SK-N-SH treated with all-trans-retinoic acid at 6 μM for 48 hours (cell line): ENCODE results near the gene SART1.

Experiments
- ATAC-seq: fragments of 200-7000 bp; cut with Tn5 transposase; 3 replicates; pipeline ENCODE4 v1.9.1; 2020; ENCODE audit warnings: mild to moderate bottlenecking, moderate library complexity
- ARNTL ChIP-seq: fragments of 450-650 bp; formaldehyde crosslinking; IDR thresholded peaks from 2 replicates; pipeline ENCODE4 v1.5.0; 2020; ENCODE audit warnings: low read depth, mild to moderate bottlenecking, moderate library complexity, borderline replicate concordance
- BACH2 ChIP-seq: fragments of 250-450 bp; sonication (Bioruptor Pico); IDR thresholded peaks from 2 replicates; pipeline ENCODE4 v1.9.0; 2021; ENCODE audit warnings: mild to moderate bottlenecking, borderline replicate concordance
- CSDC2 ChIP-seq: fragments of 250-450 bp; sonication (Bioruptor Pico); IDR thresholded peaks from 2 replicates; pipeline ENCODE4 v1.5.0; 2020; ENCODE audit warnings: mild to moderate bottlenecking, moderate library complexity
- GLIS3 ChIP-seq: fragments of 250-450 bp; sonication (Bioruptor Pico); IDR thresholded peaks from 2 replicates; pipeline ENCODE4 v1.5.0; 2020; ENCODE audit warnings: mild to moderate bottlenecking, moderate library complexity
- ISL1 ChIP-seq: fragments of 250-450 bp; sonication (Bioruptor Pico); IDR thresholded peaks from 2 replicates; pipeline ENCODE4 v2.1.2; 2022; ENCODE audit warnings: mild to moderate bottlenecking, moderate library complexity
- PPARA ChIP-seq: fragments of 250-450 bp; sonication (Bioruptor Pico); IDR thresholded peaks from 2 replicates; pipeline ENCODE4 v1.5.0; 2020; ENCODE audit warnings: mild to moderate bottlenecking, borderline replicate concordance
- SNAI2 ChIP-seq: fragments of 250-450 bp; sonication (Bioruptor Pico); IDR thresholded peaks from 2 replicates; pipeline ENCODE4 v1.5.0; 2020; ENCODE audit warnings: mild to moderate bottlenecking, moderate library complexity
- TCF4 ChIP-seq: fragments of 250-450 bp; sonication (Bioruptor Pico); IDR thresholded peaks from 2 replicates; pipeline ENCODE4 v1.8.0; 2021; ENCODE audit warnings: mild to moderate bottlenecking, moderate library complexity, borderline replicate concordance
- TOX ChIP-seq: fragments of 250-450 bp; sonication (Bioruptor Pico); IDR thresholded peaks from 2 replicates; pipeline ENCODE4 v1.8.0; 2021; ENCODE audit warnings: mild to moderate bottlenecking, moderate library complexity, borderline replicate concordance
- ZFP3 ChIP-seq: fragments of 250-450 bp; sonication (Bioruptor Pico); IDR thresholded peaks from 2 replicates; pipeline ENCODE4 v1.5.0; 2020; ENCODE audit warnings: mild to moderate bottlenecking, moderate library complexity
- ZNF565 ChIP-seq: fragments of 450-650 bp; formaldehyde crosslinking; conservative IDR thresholded peaks from 2 replicates; pipeline ENCODE4 v1.5.0; 2020; ENCODE audit warnings: low read depth, mild to moderate bottlenecking, moderate library complexity
- ZNF8 ChIP-seq: fragments of 450-650 bp; formaldehyde crosslinking; IDR thresholded peaks from 2 replicates; pipeline ENCODE4 v1.5.0; 2020; ENCODE audit warnings: mild to moderate bottlenecking, moderate library complexity
- TF ChIP-seq, protein P1 (sequence below): fragments of 250-450 bp; sonication (Bioruptor Pico); IDR thresholded peaks from 2 replicates; pipeline ENCODE4 v1.5.0; 2020; ENCODE audit warnings: mild to moderate bottlenecking, moderate library complexity
- TF ChIP-seq, protein P2 (sequence below): fragments of 250-450 bp; sonication (Bioruptor Pico); IDR thresholded peaks from 2 replicates; pipeline ENCODE4 v1.5.1; 2020; ENCODE audit warnings: low read depth, mild to moderate bottlenecking, moderate library complexity
- TF ChIP-seq, protein P3 (sequence below): fragments of 250-450 bp; sonication (Bioruptor Pico); IDR thresholded peaks from 2 replicates; pipeline ENCODE4 v1.5.1; 2021; ENCODE audit warnings: mild to moderate bottlenecking, moderate library complexity

SART1 gene, protein sequence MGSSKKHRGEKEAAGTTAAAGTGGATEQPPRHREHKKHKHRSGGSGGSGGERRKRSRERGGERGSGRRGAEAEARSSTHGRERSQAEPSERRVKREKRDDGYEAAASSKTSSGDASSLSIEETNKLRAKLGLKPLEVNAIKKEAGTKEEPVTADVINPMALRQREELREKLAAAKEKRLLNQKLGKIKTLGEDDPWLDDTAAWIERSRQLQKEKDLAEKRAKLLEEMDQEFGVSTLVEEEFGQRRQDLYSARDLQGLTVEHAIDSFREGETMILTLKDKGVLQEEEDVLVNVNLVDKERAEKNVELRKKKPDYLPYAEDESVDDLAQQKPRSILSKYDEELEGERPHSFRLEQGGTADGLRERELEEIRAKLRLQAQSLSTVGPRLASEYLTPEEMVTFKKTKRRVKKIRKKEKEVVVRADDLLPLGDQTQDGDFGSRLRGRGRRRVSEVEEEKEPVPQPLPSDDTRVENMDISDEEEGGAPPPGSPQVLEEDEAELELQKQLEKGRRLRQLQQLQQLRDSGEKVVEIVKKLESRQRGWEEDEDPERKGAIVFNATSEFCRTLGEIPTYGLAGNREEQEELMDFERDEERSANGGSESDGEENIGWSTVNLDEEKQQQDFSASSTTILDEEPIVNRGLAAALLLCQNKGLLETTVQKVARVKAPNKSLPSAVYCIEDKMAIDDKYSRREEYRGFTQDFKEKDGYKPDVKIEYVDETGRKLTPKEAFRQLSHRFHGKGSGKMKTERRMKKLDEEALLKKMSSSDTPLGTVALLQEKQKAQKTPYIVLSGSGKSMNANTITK

DNA sequence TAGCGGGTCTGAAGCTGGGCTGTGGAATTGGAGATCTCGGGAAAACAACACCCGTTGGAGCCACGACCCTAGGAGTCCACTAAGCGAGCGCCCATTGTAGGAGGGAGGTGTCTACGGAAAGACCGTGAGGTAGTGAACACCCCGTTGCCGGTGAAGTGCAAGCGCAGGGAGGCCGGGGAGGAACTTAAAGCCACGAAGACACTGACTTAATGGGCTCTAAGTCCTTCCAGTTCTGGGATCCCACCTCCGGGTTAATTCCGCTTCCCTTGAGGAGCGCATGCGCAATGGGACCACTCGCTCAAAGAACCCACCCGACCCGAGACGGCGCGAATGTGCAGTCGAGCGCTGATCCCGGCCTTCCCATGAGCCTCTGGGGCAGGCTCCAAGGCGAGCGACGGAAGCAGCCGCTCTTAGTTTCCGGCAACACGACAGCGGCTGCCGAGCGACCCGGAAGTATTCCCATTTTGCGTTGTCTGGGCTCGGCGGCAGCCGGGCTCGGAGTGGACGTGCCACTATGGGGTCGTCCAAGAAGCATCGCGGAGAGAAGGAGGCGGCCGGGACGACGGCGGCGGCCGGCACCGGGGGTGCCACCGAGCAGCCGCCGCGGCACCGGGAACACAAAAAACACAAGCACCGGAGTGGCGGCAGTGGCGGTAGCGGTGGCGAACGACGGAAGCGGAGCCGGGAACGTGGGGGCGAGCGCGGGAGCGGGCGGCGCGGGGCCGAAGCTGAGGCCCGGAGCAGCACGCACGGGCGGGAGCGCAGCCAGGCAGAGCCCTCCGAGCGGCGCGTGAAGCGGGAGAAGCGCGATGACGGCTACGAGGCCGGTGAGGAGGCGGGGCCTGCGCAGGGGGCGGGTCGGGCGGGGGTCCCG, at the start of gene SART1:
SART1 (plus strand) TSS at position 468 of the 874 bp plus-strand sequence; CDS start at position 515, 47 bp downstream.
- TF ChIP-seq, protein P1, sequence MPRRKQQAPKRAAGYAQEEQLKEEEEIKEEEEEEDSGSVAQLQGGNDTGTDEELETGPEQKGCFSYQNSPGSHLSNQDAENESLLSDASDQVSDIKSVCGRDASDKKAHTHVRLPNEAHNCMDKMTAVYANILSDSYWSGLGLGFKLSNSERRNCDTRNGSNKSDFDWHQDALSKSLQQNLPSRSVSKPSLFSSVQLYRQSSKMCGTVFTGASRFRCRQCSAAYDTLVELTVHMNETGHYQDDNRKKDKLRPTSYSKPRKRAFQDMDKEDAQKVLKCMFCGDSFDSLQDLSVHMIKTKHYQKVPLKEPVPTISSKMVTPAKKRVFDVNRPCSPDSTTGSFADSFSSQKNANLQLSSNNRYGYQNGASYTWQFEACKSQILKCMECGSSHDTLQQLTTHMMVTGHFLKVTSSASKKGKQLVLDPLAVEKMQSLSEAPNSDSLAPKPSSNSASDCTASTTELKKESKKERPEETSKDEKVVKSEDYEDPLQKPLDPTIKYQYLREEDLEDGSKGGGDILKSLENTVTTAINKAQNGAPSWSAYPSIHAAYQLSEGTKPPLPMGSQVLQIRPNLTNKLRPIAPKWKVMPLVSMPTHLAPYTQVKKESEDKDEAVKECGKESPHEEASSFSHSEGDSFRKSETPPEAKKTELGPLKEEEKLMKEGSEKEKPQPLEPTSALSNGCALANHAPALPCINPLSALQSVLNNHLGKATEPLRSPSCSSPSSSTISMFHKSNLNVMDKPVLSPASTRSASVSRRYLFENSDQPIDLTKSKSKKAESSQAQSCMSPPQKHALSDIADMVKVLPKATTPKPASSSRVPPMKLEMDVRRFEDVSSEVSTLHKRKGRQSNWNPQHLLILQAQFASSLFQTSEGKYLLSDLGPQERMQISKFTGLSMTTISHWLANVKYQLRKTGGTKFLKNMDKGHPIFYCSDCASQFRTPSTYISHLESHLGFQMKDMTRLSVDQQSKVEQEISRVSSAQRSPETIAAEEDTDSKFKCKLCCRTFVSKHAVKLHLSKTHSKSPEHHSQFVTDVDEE (CRISPR knock-in tag), result no peak
- 0 out of 2 replicates have a peak, but pooled peaks have one; percentile 15 for TF ChIP-seq ZNF8
- ATAC-seq, result peak; percentile 96

DNA sequence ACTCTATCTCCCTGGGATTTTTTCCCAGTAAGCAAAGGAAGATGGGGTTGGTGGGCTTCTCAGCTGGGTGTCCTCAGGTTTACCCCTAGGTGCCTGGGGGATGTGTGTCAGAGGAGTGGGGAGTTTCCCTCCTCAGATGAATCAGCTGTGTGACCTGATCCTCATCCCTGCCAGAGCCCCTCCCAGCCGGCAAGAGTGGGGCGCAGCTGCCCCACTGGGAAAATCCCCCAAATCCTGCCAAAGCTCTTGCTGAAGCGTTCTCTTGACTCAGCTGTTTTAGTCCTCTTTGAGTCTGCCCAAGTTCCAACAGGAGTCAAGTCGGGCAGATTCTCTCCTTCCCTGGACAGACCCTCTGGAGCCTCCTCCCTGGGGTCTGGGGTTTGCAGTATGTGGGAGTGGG, 48.7 kb upstream of the SART1 start:
- ATAC-seq, result no peak
- TF ChIP-seq TCF4 (CRISPR knock-in tag) (no peak), TOX (no peak), BACH2 (no peak), ZFP3 (CRISPR knock-in tag) (no peak), GLIS3 (CRISPR knock-in tag) (no peak), PPARA (CRISPR knock-in tag) (no peak), CSDC2 (no peak)
- TF ChIP-seq, protein P2, sequence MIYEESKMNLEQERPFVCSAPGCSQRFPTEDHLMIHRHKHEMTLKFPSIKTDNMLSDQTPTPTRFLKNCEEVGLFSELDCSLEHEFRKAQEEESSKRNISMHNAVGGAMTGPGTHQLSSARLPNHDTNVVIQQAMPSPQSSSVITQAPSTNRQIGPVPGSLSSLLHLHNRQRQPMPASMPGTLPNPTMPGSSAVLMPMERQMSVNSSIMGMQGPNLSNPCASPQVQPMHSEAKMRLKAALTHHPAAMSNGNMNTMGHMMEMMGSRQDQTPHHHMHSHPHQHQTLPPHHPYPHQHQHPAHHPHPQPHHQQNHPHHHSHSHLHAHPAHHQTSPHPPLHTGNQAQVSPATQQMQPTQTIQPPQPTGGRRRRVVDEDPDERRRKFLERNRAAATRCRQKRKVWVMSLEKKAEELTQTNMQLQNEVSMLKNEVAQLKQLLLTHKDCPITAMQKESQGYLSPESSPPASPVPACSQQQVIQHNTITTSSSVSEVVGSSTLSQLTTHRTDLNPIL, result no peak
- TF ChIP-seq, all 23 proteins: peak for 0

DNA sequence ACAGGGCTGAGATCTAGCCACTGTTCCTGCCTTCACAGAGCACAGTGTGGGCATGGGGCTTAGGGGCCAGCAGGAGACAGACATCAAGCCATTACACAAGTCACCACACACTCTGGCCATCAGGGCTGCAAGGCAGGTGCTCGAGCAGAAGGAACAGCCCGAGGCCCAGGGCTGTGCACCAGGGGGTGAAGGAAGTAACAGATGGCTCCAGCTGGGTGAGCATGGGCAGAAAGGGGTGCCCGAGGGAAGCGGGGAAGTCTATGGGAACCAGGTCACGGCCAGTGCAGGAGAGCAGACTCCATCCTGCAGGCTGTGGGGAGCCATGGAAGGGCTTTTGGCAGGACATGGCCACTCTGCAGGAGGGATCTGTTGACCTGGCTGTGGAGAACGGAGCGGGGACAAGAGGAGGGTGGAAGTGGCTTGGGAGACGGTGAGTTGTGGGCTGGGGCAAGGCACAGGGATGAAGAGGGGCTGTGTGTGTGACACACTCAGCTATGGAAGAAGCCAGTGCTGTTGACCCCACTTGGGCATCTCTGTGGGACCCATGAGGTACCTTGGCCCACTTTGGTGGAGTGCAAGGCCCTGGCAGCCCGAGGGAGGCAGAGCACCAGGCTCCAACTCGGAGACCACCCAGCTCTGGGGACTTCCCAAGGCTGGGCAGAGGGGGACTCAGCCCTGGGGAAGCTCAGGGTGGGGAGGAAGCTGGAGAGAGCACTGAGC, 46.3 kb upstream of the SART1 start:
- ATAC-seq, result peak; percentile 2
- TF ChIP-seq ISL1 (CRISPR knock-in tag), result no peak
- 0 out of 2 replicates have a peak, but pooled peaks have one; percentile 17 for TF ChIP-seq CSDC2
- 0 out of 2 replicates have a peak, but pooled peaks have one; percentile 6 for TF ChIP-seq ZFP3 (CRISPR knock-in tag)
- TF ChIP-seq, protein P1 (CRISPR knock-in tag), result no peak
- TF ChIP-seq SNAI2, result no peak
- TF ChIP-seq, protein P3, sequence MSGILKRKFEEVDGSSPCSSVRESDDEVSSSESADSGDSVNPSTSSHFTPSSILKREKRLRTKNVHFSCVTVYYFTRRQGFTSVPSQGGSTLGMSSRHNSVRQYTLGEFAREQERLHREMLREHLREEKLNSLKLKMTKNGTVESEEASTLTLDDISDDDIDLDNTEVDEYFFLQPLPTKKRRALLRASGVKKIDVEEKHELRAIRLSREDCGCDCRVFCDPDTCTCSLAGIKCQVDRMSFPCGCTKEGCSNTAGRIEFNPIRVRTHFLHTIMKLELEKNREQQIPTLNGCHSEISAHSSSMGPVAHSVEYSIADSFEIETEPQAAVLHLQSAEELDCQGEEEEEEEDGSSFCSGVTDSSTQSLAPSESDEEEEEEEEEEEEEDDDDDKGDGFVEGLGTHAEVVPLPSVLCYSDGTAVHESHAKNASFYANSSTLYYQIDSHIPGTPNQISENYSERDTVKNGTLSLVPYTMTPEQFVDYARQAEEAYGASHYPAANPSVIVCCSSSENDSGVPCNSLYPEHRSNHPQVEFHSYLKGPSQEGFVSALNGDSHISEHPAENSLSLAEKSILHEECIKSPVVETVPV (CRISPR knock-in tag), result no peak
- TF ChIP-seq BACH2, result no peak
- TF ChIP-seq ZNF8, result no peak
- no peak for TF ChIP-seq ARNTL (CRISPR knock-in tag)
- TF ChIP-seq ZNF565 (CRISPR knock-in tag), result no peak
- no peak for TF ChIP-seq PPARA (CRISPR knock-in tag)
